Mucosa of stomach (tissue), 1 donor: Measurements from ENCODE around the gene AP1M1.

Experiments used
- H3K27me3 ChIP-seq: one replicate; pipeline ENCODE4 v1.7.0; 2013; ENCODE audit warnings: mild to moderate bottlenecking, low read length; ENCODE audit not compliant: control insufficient read depth, insufficient read depth
- H3K36me3 ChIP-seq: one replicate; pipeline ENCODE4 v1.7.0; 2013; ENCODE audit warnings: low read length; ENCODE audit not compliant: control insufficient read depth, insufficient read depth
- H3K4me1 ChIP-seq: one replicate; pipeline ENCODE4 v1.7.0; 2013; ENCODE audit warnings: mild to moderate bottlenecking, low read length; ENCODE audit not compliant: control insufficient read depth, insufficient read depth
- H3K4me3 ChIP-seq: one replicate; pipeline ENCODE4 v1.7.0; 2013; ENCODE audit warnings: low read length
- H3K9ac ChIP-seq: one replicate; pipeline ENCODE4 v1.7.0; 2013; ENCODE audit warnings: mild to moderate bottlenecking, low read length, moderate library complexity
- H3K9me3 ChIP-seq: one replicate; pipeline ENCODE4 v1.7.0; 2013; ENCODE audit warnings: mild to moderate bottlenecking, low read length, moderate library complexity; ENCODE audit not compliant: control insufficient read depth
- donor health status: Pancreatic carcinoma.

The AP1M1 gene

GRCh38 chr19:16190198-16190597 lies 7.5 kb upstream of the AP1M1 start:
- Histone ChIP-seq H3K9ac (no peak overlapping the region), H3K27me3 (no peaks in the 10 kb centered on the region), H3K4me3 (no peak overlapping the region), H3K9me3 (no peaks in the 10 kb centered on the region), H3K4me1 (peaks cover 10% of the 10 kb centered on the region), H3K36me3 (peaks cover 10% of the 10 kb centered on the region)

- Histone ChIP-seq H3K27me3 (no peaks in the 10 kb centered on the region), H3K4me3 (no peak overlapping the region), H3K4me1 (peaks cover 15% of the 10 kb centered on the region), H3K9me3 (no peaks in the 10 kb centered on the region), H3K36me3 (peaks cover 10% of the 10 kb centered on the region), H3K9ac (no peak overlapping the region)
These were observed 7.0 kb upstream of the AP1M1 start for GRCh38 chr19:16190736-16191135.

DNA sequence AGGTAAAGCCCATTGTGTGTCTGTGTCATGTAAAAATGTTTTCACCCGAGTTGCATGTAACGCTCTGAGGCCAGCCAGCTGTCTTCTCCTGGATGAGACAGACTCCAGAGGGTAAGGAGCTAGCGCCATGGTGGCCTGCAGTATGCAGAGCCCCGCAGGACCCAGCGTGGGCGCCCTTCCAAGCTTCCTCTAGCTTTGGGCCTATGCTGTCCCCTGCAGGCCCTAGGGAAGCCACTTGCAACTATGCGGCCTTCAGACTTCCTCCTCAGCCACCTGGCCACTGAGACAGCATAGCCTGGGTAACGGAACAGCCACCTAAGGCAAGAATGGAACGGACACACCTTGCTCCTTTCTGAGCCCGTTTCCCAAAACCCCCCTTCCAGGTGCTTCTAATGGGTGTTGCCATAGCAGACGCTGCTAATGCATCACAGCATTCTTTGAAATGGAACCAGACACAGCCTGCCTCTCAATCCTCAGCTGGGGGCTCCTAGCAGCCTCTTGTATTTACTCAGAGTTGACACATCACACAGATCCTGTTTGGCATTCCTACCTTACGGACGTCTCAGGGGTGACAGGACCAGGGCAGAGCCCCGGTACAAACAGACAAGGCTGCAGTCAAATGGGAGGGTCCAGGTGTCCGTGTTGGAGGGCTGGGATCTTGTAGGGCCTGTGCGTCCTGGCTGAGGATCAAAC lies 6.3 kb upstream of the AP1M1 start:
- H3K27me3 ChIP-seq: no peaks in the 10 kb centered on the region
- no peak overlapping the region for H3K9ac ChIP-seq
- H3K4me3 ChIP-seq: no peak overlapping the region
- peaks cover 10% of the 10 kb centered on the region for H3K36me3 ChIP-seq
- H3K9me3 ChIP-seq: no peaks in the 10 kb centered on the region
- peaks cover 21% of the 10 kb centered on the region for H3K4me1 ChIP-seq

GRCh38 chr19:16193466-16193865 lies 4.2 kb upstream of the AP1M1 start:
- Histone ChIP-seq H3K4me1 (peaks cover 27% of the 10 kb centered on the region), H3K9ac (no peak overlapping the region), H3K36me3 (peaks cover 5% of the 10 kb centered on the region), H3K4me3 (no peak overlapping the region), H3K27me3 (no peaks in the 10 kb centered on the region), H3K9me3 (no peaks in the 10 kb centered on the region)

DNA sequence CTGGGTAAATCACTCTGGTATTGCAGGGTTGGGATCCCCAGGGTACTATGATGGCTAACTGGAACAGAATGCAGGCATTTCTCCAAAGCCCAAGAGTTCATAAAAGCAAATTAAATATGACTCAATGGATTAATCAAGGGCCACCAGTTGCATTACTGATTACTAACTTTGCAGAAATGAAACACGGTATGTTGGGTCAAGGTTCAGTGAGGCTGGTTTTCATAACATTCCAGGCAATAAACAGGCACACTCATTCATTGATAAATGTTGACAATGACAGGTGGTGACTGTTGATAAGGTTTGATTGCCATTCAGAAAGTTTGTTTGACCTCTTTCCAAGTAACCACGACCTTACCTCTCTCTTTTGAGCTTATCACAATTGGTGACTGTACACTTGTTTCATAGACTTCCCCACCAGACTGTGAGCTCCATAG lies 506 bp upstream of the AP1M1 start:
- Histone ChIP-seq H3K9me3 (no peaks in the 10 kb centered on the region), H3K27me3 (no peaks in the 10 kb centered on the region), H3K36me3 (no peaks in the 10 kb centered on the region), H3K4me3 (peak overlapping the region; percentile 80), H3K9ac (peak overlapping the region; percentile 87), H3K4me1 (peaks cover 44% of the 10 kb centered on the region)

- H3K9me3 ChIP-seq: no peaks in the 10 kb centered on the region
- H3K4me1 ChIP-seq: peaks cover 44% of the 10 kb centered on the region
- peak overlapping the region; percentile 87 for H3K9ac ChIP-seq
- peak overlapping the region; percentile 80 for H3K4me3 ChIP-seq
- H3K27me3 ChIP-seq: no peaks in the 10 kb centered on the region
- no peaks in the 10 kb centered on the region for H3K36me3 ChIP-seq
These were observed 600 bp downstream of the AP1M1 start for GRCh38 chr19:16198370-16198651.

GRCh38 chr19:16199275-16199932 lies 1.7 kb downstream of the AP1M1 start:
- H3K9me3 ChIP-seq: no peaks in the 10 kb centered on the region
- peaks cover 44% of the 10 kb centered on the region for H3K4me1 ChIP-seq
- no peaks in the 10 kb centered on the region for H3K27me3 ChIP-seq
- no peak overlapping the region for H3K9ac ChIP-seq
- no peak overlapping the region for H3K4me3 ChIP-seq
- peaks cover 4% of the 10 kb centered on the region for H3K36me3 ChIP-seq

DNA sequence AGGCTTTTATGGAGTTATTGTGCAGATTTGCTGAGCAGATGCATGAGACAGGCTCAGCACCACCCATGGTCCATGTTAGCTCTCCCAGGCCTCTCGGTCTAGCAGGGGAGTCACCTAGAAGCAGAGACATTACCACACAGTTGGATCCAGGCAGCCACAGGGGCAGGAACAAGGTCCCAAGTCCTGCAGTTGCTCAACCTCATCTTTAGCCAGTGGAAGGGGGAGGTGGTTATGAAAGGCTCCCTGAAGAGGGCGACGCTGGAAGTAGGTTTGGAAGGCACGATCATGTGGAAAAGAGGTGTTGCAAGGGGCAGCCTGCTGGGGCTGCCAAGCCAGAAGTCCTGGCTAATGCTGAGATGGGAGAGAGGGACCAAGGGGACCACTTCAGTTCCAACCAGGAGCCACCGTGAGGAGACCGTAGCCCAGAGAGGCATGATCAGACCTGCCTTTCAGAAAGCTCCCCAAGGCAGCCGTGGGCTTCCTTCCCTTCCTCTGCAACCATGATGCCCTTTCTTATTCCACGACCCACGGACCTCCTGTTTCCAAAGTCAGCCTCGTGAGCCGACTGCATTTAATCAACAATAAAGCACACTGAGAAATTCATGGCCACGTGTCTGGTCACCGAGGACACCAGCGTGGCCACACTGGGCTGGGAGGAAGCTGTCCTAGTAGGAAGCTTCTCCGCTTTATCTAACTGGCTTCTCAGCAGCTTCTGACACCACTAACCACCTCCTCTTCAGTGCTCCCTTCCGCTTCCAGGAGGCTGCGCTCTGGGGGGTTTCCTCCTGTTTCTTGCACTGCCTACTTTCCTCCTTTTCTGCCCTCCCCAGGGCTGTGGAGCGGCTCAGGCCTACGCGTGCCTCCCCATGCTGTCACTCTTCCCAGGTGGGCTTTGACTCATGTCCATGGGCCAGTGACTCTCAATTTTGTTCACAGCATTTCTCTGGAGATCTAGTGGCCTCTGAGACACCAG lies 2.6 kb downstream of the AP1M1 start:
- peaks cover 4% of the 10 kb centered on the region for H3K36me3 ChIP-seq
- no peaks in the 10 kb centered on the region for H3K27me3 ChIP-seq

GRCh38 chr19:16201011-16201391 lies 3.3 kb downstream of the AP1M1 start:
- Histone ChIP-seq H3K4me1 (peaks cover 32% of the 10 kb centered on the region), H3K36me3 (peaks cover 4% of the 10 kb centered on the region)

More for the DNA sequence above, 2.6 kb downstream of the AP1M1 start:
- Histone ChIP-seq H3K4me3 (no peak overlapping the region), H3K4me1 (peaks cover 39% of the 10 kb centered on the region), H3K9me3 (no peaks in the 10 kb centered on the region), H3K9ac (no peak overlapping the region)

GRCh38 chr19:16202320-16203255 lies 4.9 kb downstream of the AP1M1 start:
- no peaks in the 10 kb centered on the region for H3K9me3 ChIP-seq
- no peak overlapping the region for H3K9ac ChIP-seq
- no peaks in the 10 kb centered on the region for H3K27me3 ChIP-seq
- no peak overlapping the region for H3K4me3 ChIP-seq
- peaks cover 21% of the 10 kb centered on the region for H3K4me1 ChIP-seq
- H3K36me3 ChIP-seq: peaks cover 4% of the 10 kb centered on the region

More at GRCh38 chr19:16201011-16201391, 3.3 kb downstream of the AP1M1 start:
- Histone ChIP-seq H3K9me3 (no peaks in the 10 kb centered on the region), H3K9ac (no peak overlapping the region), H3K4me3 (no peak overlapping the region), H3K27me3 (no peaks in the 10 kb centered on the region)

GRCh38 chr19:16203256-16204004 lies 5.7 kb downstream of the AP1M1 start:
- Histone ChIP-seq H3K9ac (no peak overlapping the region), H3K36me3 (peaks cover 4% of the 10 kb centered on the region), H3K27me3 (no peaks in the 10 kb centered on the region), H3K4me1 (peaks cover 17% of the 10 kb centered on the region), H3K9me3 (no peaks in the 10 kb centered on the region), H3K4me3 (no peak overlapping the region)
